Inferior parietal cortex (tissue), 1 donor: Measurements from ENCODE around the gene NPAS3.

Experiments used
- DNase-seq: peaks from one replicate; pipeline ENCODE4 v3.0.0-alpha.2; 2016; ENCODE audit errors: extremely low spot score

NPAS3 gene

GRCh38 chr14:33165926-33166289, 227.2 kb downstream of the NPAS3 start:
- DNase-seq: no peak

- DNase-seq: no peak
These were observed 237.3 kb downstream of the NPAS3 start for GRCh38 chr14:33175951-33176350.

GRCh38 chr14:33184587-33184986, 245.9 kb downstream of the NPAS3 start:
- no peak for DNase-seq

- no peak for DNase-seq
These were observed 248.0 kb downstream of the NPAS3 start for GRCh38 chr14:33186656-33187055.

GRCh38 chr14:33188880-33189279, 250.2 kb downstream of the NPAS3 start:
- no peak for DNase-seq

- no peak for DNase-seq
These were observed 253.2 kb downstream of the NPAS3 start for GRCh38 chr14:33191855-33192254.

- no peak for DNase-seq
These were observed 255.9 kb downstream of the NPAS3 start for GRCh38 chr14:33194551-33194950.

- DNase-seq: no peak
These were observed 260.0 kb downstream of the NPAS3 start for GRCh38 chr14:33198684-33199083.

GRCh38 chr14:33201116-33201515, 262.4 kb downstream of the NPAS3 start:
- DNase-seq: no peak

- DNase-seq: no peak
These were observed 268.3 kb downstream of the NPAS3 start for GRCh38 chr14:33206981-33207380.

- DNase-seq: no peak
These were observed 268.9 kb downstream of the NPAS3 start for GRCh38 chr14:33207467-33208017.

GRCh38 chr14:33210311-33210710, 271.6 kb downstream of the NPAS3 start:
- DNase-seq: no peak

GRCh38 chr14:33218026-33218425, 279.3 kb downstream of the NPAS3 start:
- DNase-seq: no peak

- no peak for DNase-seq
These were observed 281.3 kb downstream of the NPAS3 start for GRCh38 chr14:33219957-33220356.

- DNase-seq: peak; percentile 91
These were observed 290.7 kb downstream of the NPAS3 start for GRCh38 chr14:33229269-33229929.

- DNase-seq: no peak
These were observed 291.3 kb downstream of the NPAS3 start for GRCh38 chr14:33230021-33230420.

GRCh38 chr14:33232031-33232430, 293.4 kb downstream of the NPAS3 start:
- no peak for DNase-seq

GRCh38 chr14:33237115-33237740, 298.5 kb downstream of the NPAS3 start:
- no peak for DNase-seq

- DNase-seq: no peak
These were observed 300.8 kb downstream of the NPAS3 start for GRCh38 chr14:33239465-33239864.

- DNase-seq: no peak
These were observed 301.8 kb downstream of the NPAS3 start for GRCh38 chr14:33240466-33240865.

GRCh38 chr14:33241331-33241730, 302.7 kb downstream of the NPAS3 start:
- no peak for DNase-seq

GRCh38 chr14:33249233-33249820, 310.6 kb downstream of the NPAS3 start:
- DNase-seq: no peak

GRCh38 chr14:33250963-33251362, 312.3 kb downstream of the NPAS3 start:
- no peak for DNase-seq
